H9 (cell line): ENCODE data around the gene YAE1. TPM values are rescaled to one million over a fixed set of nuclear protein-coding genes. Genes with fewer than 3 reads are reported as not detected.

Experiments used
- DNase-seq: peaks from one replicate; pipeline ENCODE4 v3.0.0-alpha.2; 2017
- H2AFZ ChIP-seq: one replicate; pipeline ENCODE4 v1.6.1; 2013; ENCODE audit warnings: mild to moderate bottlenecking, low read length, control low read depth, moderate library complexity
- H2AK5ac ChIP-seq: 2 replicates; pipeline ENCODE4 v1.6.1; 2013; ENCODE audit warnings: low read length, control low read depth, mixed read lengths; ENCODE audit not compliant: insufficient read length
- H2BK120ac ChIP-seq: one replicate; pipeline ENCODE4 v1.6.1; 2013; ENCODE audit warnings: low read depth, mild to moderate bottlenecking, low read length, control low read depth, inconsistent platforms; ENCODE audit not compliant: poor library complexity, severe bottlenecking
- H2BK12ac ChIP-seq: 2 replicates; pipeline ENCODE4 v1.6.1; 2013; ENCODE audit warnings: low read length, control low read depth, mixed read lengths, low read depth; ENCODE audit not compliant: insufficient read length
- H2BK15ac ChIP-seq: 2 replicates; pipeline ENCODE4 v1.6.1; 2013; ENCODE audit warnings: low read depth, low read length, control low read depth
- H2BK20ac ChIP-seq: one replicate; pipeline ENCODE4 v1.6.1; 2013; ENCODE audit warnings: low read depth, mild to moderate bottlenecking, low read length, control low read depth, inconsistent platforms; ENCODE audit not compliant: poor library complexity, severe bottlenecking
- H2BK5ac ChIP-seq: 2 replicates; pipeline ENCODE4 v1.6.1; 2013; ENCODE audit warnings: low read length, control low read depth, mixed read lengths; ENCODE audit not compliant: insufficient read length
- H3K14ac ChIP-seq: 2 replicates; pipeline ENCODE4 v1.6.1; 2013; ENCODE audit warnings: low read length, control low read depth; ENCODE audit not compliant: insufficient read depth
- H3K18ac ChIP-seq: 2 replicates; pipeline ENCODE4 v1.6.1; 2013; ENCODE audit warnings: low read depth, mild to moderate bottlenecking, mixed read lengths, low read length, control low read depth; ENCODE audit not compliant: insufficient read length
- H3K23ac ChIP-seq: 2 replicates; pipeline ENCODE4 v1.6.1; 2013; ENCODE audit warnings: low read length, control low read depth, mixed read lengths, low read depth; ENCODE audit not compliant: insufficient read length
- H3K23me2 ChIP-seq: 2 replicates; pipeline ENCODE4 v1.6.1; 2013; ENCODE audit warnings: low read depth, mild to moderate bottlenecking, mixed read lengths, low read length, control low read depth; ENCODE audit not compliant: insufficient read length, poor library complexity, severe bottlenecking
- H3K27ac ChIP-seq: 2 replicates; pipeline ENCODE4 v1.5.1; 2013; ENCODE audit warnings: low read length, control low read depth, mixed read lengths, low read depth; ENCODE audit not compliant: insufficient read length
- H3K27me3 ChIP-seq: 2 replicates; pipeline ENCODE4 v1.6.1; 2013; ENCODE audit warnings: low read length, control low read depth, inconsistent platforms; ENCODE audit not compliant: insufficient read depth
- H3K4ac ChIP-seq: 2 replicates; pipeline ENCODE4 v1.6.1; 2013; ENCODE audit warnings: low read depth, mild to moderate bottlenecking, control low read depth, inconsistent platforms, low read length, moderate library complexity
- H3K4me1 ChIP-seq: 2 replicates; pipeline ENCODE4 v1.6.1; 2013; ENCODE audit warnings: low read length, control low read depth, inconsistent platforms; ENCODE audit not compliant: insufficient read depth
- H3K4me2 ChIP-seq: 2 replicates; pipeline ENCODE4 v1.6.1; 2013; ENCODE audit warnings: low read length, control low read depth, mixed read lengths; ENCODE audit not compliant: insufficient read length, insufficient read depth
- H3K56ac ChIP-seq: 2 replicates; pipeline ENCODE4 v1.6.1; 2013; ENCODE audit warnings: low read depth, mild to moderate bottlenecking, mixed read lengths, low read length, control low read depth; ENCODE audit not compliant: insufficient read length
- H3K79me1 ChIP-seq: 2 replicates; pipeline ENCODE4 v1.6.1; 2013; ENCODE audit warnings: low read depth, mild to moderate bottlenecking, moderate library complexity, low read length, control low read depth, inconsistent platforms; ENCODE audit not compliant: insufficient read depth, poor library complexity, severe bottlenecking
- H3K79me2 ChIP-seq: 2 replicates; pipeline ENCODE4 v1.6.1; 2013; ENCODE audit warnings: low read length, control low read depth, inconsistent platforms; ENCODE audit not compliant: insufficient read depth
- H3K9ac ChIP-seq: 2 replicates; pipeline ENCODE4 v1.6.1; 2013; ENCODE audit warnings: low read length, control low read depth, mixed read lengths; ENCODE audit not compliant: insufficient read length; ENCODE audit errors: extremely low read depth
- H3K9me3 ChIP-seq: one replicate; pipeline ENCODE4 v1.6.1; 2013; ENCODE audit warnings: low read depth, low read length, inconsistent platforms; ENCODE audit not compliant: control insufficient read depth
- H3T11ph ChIP-seq: one replicate; pipeline ENCODE4 v1.6.1; 2013; ENCODE audit warnings: mild to moderate bottlenecking, low read length, control low read depth, inconsistent platforms
- H4K20me1 ChIP-seq: one replicate; pipeline ENCODE4 v1.6.1; 2013; ENCODE audit not compliant: control insufficient read depth, insufficient read length, insufficient read depth
- H4K5ac ChIP-seq: 2 replicates; pipeline ENCODE4 v1.6.1; 2013; ENCODE audit warnings: low read depth, mild to moderate bottlenecking, mixed read lengths, low read length, control low read depth; ENCODE audit not compliant: insufficient read length
- H4K8ac ChIP-seq: replicated peaks from 2 replicates; pipeline ENCODE4 v1.6.1; 2013; ENCODE audit warnings: low read length, control low read depth, mixed read lengths, low read depth; ENCODE audit not compliant: insufficient read length
- H4K91ac ChIP-seq: 2 replicates; pipeline ENCODE4 v1.6.1; 2013; ENCODE audit warnings: low read depth, mild to moderate bottlenecking, moderate library complexity, mixed read lengths, low read length, control low read depth; ENCODE audit not compliant: insufficient read length
- H3K27ac Mint-ChIP-seq, 3 experiments: 2 replicates in 2 of 3; 3 replicates in 1 of 3; pipeline ENCODE4 v1.8.0; 2020 to 2021; ENCODE audit warnings: mixed read lengths in 3 of 3, mild to moderate bottlenecking in 1 of 3, moderate library complexity in 1 of 3
- H3K27me3 Mint-ChIP-seq: 2 replicates; pipeline ENCODE4 v1.8.0; 2021; ENCODE audit warnings: low read depth, mild to moderate bottlenecking, moderate library complexity, mixed read lengths
- H3K36me3 Mint-ChIP-seq, 3 experiments: 2 replicates in 2 of 3; 3 replicates in 1 of 3; pipeline ENCODE4 v1.8.0; 2020 to 2021; ENCODE audit warnings: low read depth in 3 of 3, mixed read lengths in 3 of 3; ENCODE audit not compliant: insufficient read depth in 1 of 3
- H3K4me1 Mint-ChIP-seq, 2 experiments: 2 replicates each; pipeline ENCODE4 v1.8.0; 2020; ENCODE audit warnings: mixed read lengths in 2 of 2
- H3K4me3 Mint-ChIP-seq, 2 experiments: 2 replicates in 1 of 2; 3 replicates in 1 of 2; pipeline ENCODE4 v1.8.0; 2020 to 2021; ENCODE audit warnings: mild to moderate bottlenecking in 2 of 2, mixed read lengths in 2 of 2, moderate library complexity in 1 of 2
- H3K9me3 Mint-ChIP-seq, 2 experiments: 2 replicates in 1 of 2; 3 replicates in 1 of 2; pipeline ENCODE4 v1.8.0; 2020; ENCODE audit warnings: mild to moderate bottlenecking in 2 of 2, mixed read lengths in 2 of 2, moderate library complexity in 1 of 2
- CTCF ChIP-seq: fragments of 200-600 bp; sonication (generic); conservative IDR thresholded peaks from 3 replicates; pipeline ENCODE4 v1.8.0; 2021; ENCODE audit warnings: antibody characterized with exemption, mild to moderate bottlenecking
- WGBS: extraction: QIAGEN DNeasy Blood & Tissue Kit; methylation state at CpG from one replicate; pipeline ENCODE4 v1.1.7; 2013; ENCODE audit warnings: missing lambda C conversion rate, low lambda C conversion rate, mixed read lengths; ENCODE audit not compliant: insufficient read length; ENCODE audit errors: extremely low coverage; 5-methylcytosine and 5-hydroxymethylcytosine counted together
- total RNA-seq: library from RNA; stranded (reverse); gene quantifications from 2 replicates; pipeline ENCODE4 v1.2.1, GENCODE V29; 2021

YAE1 gene
- total RNA-seq, 1 experiment from 2014 or later, result 28.8 TPM

- H3K79me2 ChIP-seq, result no peaks in the 10 kb centered on the region
- H3K79me1 ChIP-seq, result no peaks in the 10 kb centered on the region
- no peaks in the 10 kb centered on the region for H4K20me1 ChIP-seq
- H3K4me1 ChIP-seq, result peaks cover 6% of the 10 kb centered on the region; the same call in 1 of the 2 replicates
- no peak overlapping the region for H3K4ac ChIP-seq
- H2BK120ac ChIP-seq, result no peak overlapping the region
- H3K23ac ChIP-seq, result no peak overlapping the region
- no peak overlapping the region for H3K4me2 ChIP-seq
- no peak overlapping the region for H2AK5ac ChIP-seq
- TF ChIP-seq CTCF, result no peak
- no peaks in the 10 kb centered on the region for H3K9me3 ChIP-seq
- no peaks in the 10 kb centered on the region for H3K36me3 Mint-ChIP-seq
- no peak overlapping the region for H3K56ac ChIP-seq
- DNase-seq, result no peak
- H3K4me1 Mint-ChIP-seq, result peaks cover 13 to 22% of the 10 kb centered on the region in 2 experiments
- H4K91ac ChIP-seq, result no peak overlapping the region
- no peak overlapping the region for H3T11ph ChIP-seq
- no peaks in the 10 kb centered on the region; the same call in 1 of the 2 replicates for H3K27me3 Mint-ChIP-seq
- H3K4me3 Mint-ChIP-seq, result no peak overlapping the region
- H2BK20ac ChIP-seq, result no peak overlapping the region
- no peak overlapping the region for H2BK5ac ChIP-seq
- no peak overlapping the region for H3K14ac ChIP-seq
- no CpG with 5 or more reads among the region's 1 CpG for whole genome bisulfite sequencing
- H3K23me2 ChIP-seq, result no peaks in the 10 kb centered on the region
- H2AFZ ChIP-seq, result no peak overlapping the region
- no peaks in the 10 kb centered on the region for H3K9me3 Mint-ChIP-seq
- H2BK15ac ChIP-seq, result no peak overlapping the region
- no peak overlapping the region for H4K5ac ChIP-seq
- no peak overlapping the region for H3K27ac Mint-ChIP-seq
- H3K9ac ChIP-seq, result no peak overlapping the region
- H2BK12ac ChIP-seq, result no peak overlapping the region
- H3K27me3 ChIP-seq, result no peaks in the 10 kb centered on the region
- H4K8ac ChIP-seq, result no peak overlapping the region
- H3K18ac ChIP-seq, result no peak overlapping the region
- H3K27ac ChIP-seq, result no peak overlapping the region
Measured at GRCh38 chr7:39534599-39534998, 31.6 kb upstream of the YAE1 start.
